GM12878 (cell line): Measurements from ENCODE around the gene CCDC15. TPM values are rescaled to one million over a fixed set of nuclear protein-coding genes. Genes with fewer than 3 reads are reported as not detected.
A peak's percentile ranks its signal among the peaks of the same experiment; 100 is the strongest.

Experiments
- ATAC-seq: fragments of 200-7000 bp; cut with Tn5 transposase; 3 replicates; pipeline ENCODE4 v1.9.1; 2020; ENCODE audit warnings: mild to moderate bottlenecking, moderate library complexity
- BruUV-seq: library from RNA; stranded (reverse); fragments of 400-500 nt; replicated peaks from 2 replicates; lab custom pipeline; 2021; lab: Mats Ljungman, UMichigan
- CTCF ChIA-PET: fragments of 300-600 bp; sonication (Branson Sonifier 250); formaldehyde crosslinking; extraction: SDS; loops from one replicate; lab custom pipeline; 2021; ENCODE audit warnings: inconsistent platforms; lab: Yijun Ruan, JAX
- POLR2A ChIA-PET: fragments of 350-600 bp; formaldehyde crosslinking; extraction: SDS; loops from one replicate; lab custom pipeline; 2021; ENCODE audit warnings: inconsistent platforms; lab: Charles Lee
- RAD21 ChIA-PET: fragments of 300-600 bp; sonication (Branson Sonifier 250); formaldehyde crosslinking; loops from one replicate; lab custom pipeline; 2023; ENCODE audit warnings: antibody characterized with exemption; ENCODE audit not compliant: unreplicated experiment; lab: Charles Lee
- SMC1A ChIA-PET: fragments of 300-600 bp; sonication (Branson Sonifier 250); formaldehyde crosslinking; loops from one replicate; lab custom pipeline; 2023; ENCODE audit not compliant: unreplicated experiment, uncharacterized antibody; lab: Charles Lee
- DNase-seq: peaks from one replicate; pipeline ENCODE4 v3.0.0-alpha.2; 2011; ENCODE audit warnings: low read depth, low spot score
- FAIRE-seq: peaks from 3 replicates; lab custom pipeline; 2011; peaks lifted over from hg19 to GRCh38; lab: Jason Lieb, UNC
- H2AFZ ChIP-seq: 2 replicates; pipeline ENCODE4 v1.6.0; 2011; ENCODE audit warnings: low read depth, low read length, control low read depth; ENCODE audit not compliant: control insufficient read depth
- H3K27ac ChIP-seq: 2 replicates; pipeline ENCODE4 v1.5.1; 2011; ENCODE audit warnings: control low read depth; ENCODE audit not compliant: control insufficient read depth, insufficient read depth
- H3K27me3 ChIP-seq, 2 experiments: replicated peaks in 1 of 2; 2 replicates each; pipeline versions ENCODE4 v1.6.0 to v1.6.1; 2011; ENCODE audit warnings: low read length in 1 of 2; ENCODE audit not compliant: control insufficient read depth in 2 of 2, insufficient read depth in 2 of 2
- H3K36me3 ChIP-seq, 2 experiments: 2 replicates each; pipeline ENCODE4 v1.5.1; 2011; ENCODE audit warnings: low read length in 1 of 2; ENCODE audit not compliant: control insufficient read depth in 2 of 2, insufficient read depth in 2 of 2
- H3K4me1 ChIP-seq: 2 replicates; pipeline ENCODE4 v1.6.1; 2011; ENCODE audit warnings: mild to moderate bottlenecking, low read length, moderate library complexity, mixed read lengths; ENCODE audit not compliant: control insufficient read depth, insufficient read depth
- H3K4me2 ChIP-seq: 2 replicates; pipeline ENCODE4 v1.6.0; 2011; ENCODE audit warnings: control low read depth; ENCODE audit not compliant: control insufficient read depth, insufficient read depth
- H3K4me3 ChIP-seq: fragments of 200-600 bp; sonication (generic); 2 replicates; pipeline ENCODE4 v1.5.1; 2016
- H3K79me2 ChIP-seq: 2 replicates; pipeline ENCODE4 v1.6.0; 2011; ENCODE audit warnings: low read length; ENCODE audit not compliant: control insufficient read depth, insufficient read depth
- H3K9ac ChIP-seq: 2 replicates; pipeline ENCODE4 v1.8.0; 2011; ENCODE audit warnings: low read length, control low read depth, mixed read lengths; ENCODE audit not compliant: control insufficient read depth, insufficient read depth
- H3K9me3 ChIP-seq: replicated peaks from 3 replicates; pipeline ENCODE4 v1.5.1; 2011; ENCODE audit warnings: mild to moderate bottlenecking, low read length; ENCODE audit not compliant: control insufficient read depth, insufficient read depth
- H4K20me1 ChIP-seq: 2 replicates; pipeline ENCODE4 v1.6.0; 2011; ENCODE audit not compliant: control insufficient read depth, insufficient read depth
- EED ChIP-seq: sonication (generic); IDR thresholded peaks from 2 replicates; pipeline ENCODE4 v1.6.1; 2016; ENCODE audit warnings: antibody characterized with exemption, low read depth
- ESRRA ChIP-seq: IDR thresholded peaks from 2 replicates; pipeline ENCODE4 v1.6.1; 2012; ENCODE audit warnings: mild to moderate bottlenecking, low read length, improper control_type of control experiment
- FOXK2 ChIP-seq: fragments of 450-650 bp; IDR thresholded peaks from 2 replicates; pipeline ENCODE4 v1.6.1; 2017; ENCODE audit warnings: mild to moderate bottlenecking, moderate library complexity
- IKZF2 ChIP-seq, 2 experiments: fragments of 450-650 bp; IDR thresholded peaks; 2 replicates each; pipeline ENCODE4 v1.6.1; 2017; ENCODE audit warnings: mild to moderate bottlenecking in 2 of 2, moderate library complexity in 2 of 2
- JUND ChIP-seq: IDR thresholded peaks from 2 replicates; pipeline ENCODE4 v1.6.1; 2012; ENCODE audit warnings: low read depth, mild to moderate bottlenecking, low read length, improper control_type of control experiment, moderate library complexity
- MLLT1 ChIP-seq: fragments of 450-650 bp; IDR thresholded peaks from 2 replicates; pipeline ENCODE4 v1.6.1; 2016; ENCODE audit warnings: mild to moderate bottlenecking
- NFYA ChIP-seq: IDR thresholded peaks from 2 replicates; pipeline ENCODE4 v1.6.1; 2011; ENCODE audit warnings: low read depth, mild to moderate bottlenecking, low read length, improper control_type of control experiment, borderline replicate concordance
- RELB ChIP-seq: fragments of 450-650 bp; IDR thresholded peaks from 2 replicates; pipeline ENCODE4 v1.6.1; 2017; ENCODE audit warnings: low read depth, mild to moderate bottlenecking, moderate library complexity
- RFX5 ChIP-seq: IDR thresholded peaks from 2 replicates; pipeline ENCODE4 v1.6.1; 2011; ENCODE audit warnings: low read depth, low read length, improper control_type of control experiment
- SIN3A ChIP-seq: IDR thresholded peaks from 2 replicates; pipeline ENCODE4 v1.6.1; 2012; ENCODE audit warnings: low read depth, low read length, improper control_type of control experiment
- SIX5 ChIP-seq: IDR thresholded peaks from 2 replicates; pipeline ENCODE4 v1.6.1; 2011; ENCODE audit warnings: mild to moderate bottlenecking, low read depth, low read length, moderate library complexity; ENCODE audit not compliant: severe bottlenecking
- ZZZ3 ChIP-seq: IDR thresholded peaks from 2 replicates; pipeline ENCODE4 v1.6.1; 2011; ENCODE audit warnings: low read depth; ENCODE audit not compliant: control insufficient read depth, insufficient read length
- WGBS: methylation state at CpG from one replicate; pipeline ENCODE4 v1.1.6; 2016; ENCODE audit warnings: low lambda C conversion rate; ENCODE audit not compliant: insufficient replicate concordance, insufficient coverage; ENCODE audit errors: missing lambda C conversion rate; 5-methylcytosine and 5-hydroxymethylcytosine counted together
- in situ Hi-C: fragments of 300-500 bp; cut with MboI; formaldehyde crosslinking; loops from 9 replicates; pipeline ENCODE4 v1.14.3; 2018; ENCODE audit warnings: mixed read lengths
- intact Hi-C: fragments of 100-400 bp; cut with micrococcal nuclease; formaldehyde crosslinking; loops from one replicate; pipeline ENCODE4 v1.14.2; 2022; ENCODE audit not compliant: unreplicated experiment
- polyA plus RNA-seq, 11 experiments: library from polyadenylated mRNA; depleted of rRNA in 4 of 11; unstranded in 6 of 11; stranded (reverse) in 5 of 11; fragments of >200 nt; fragmentation: Nextera tagmentation in 4 of 11; fragmentation: Illumina TruSeq in 1 of 11; extraction: Ambion mirVana in 4 of 11; extraction: Trizol in 1 of 11; gene quantifications; 1 replicate in 1 of 11; 2 replicates in 10 of 11; pipeline versions ENCODE4 v1.2.1 to v1.2.3, GENCODE V29; 2011 to 2016; ENCODE audit warnings: inconsistent platforms in 2 of 11, missing spikeins in 2 of 11, low read depth in 1 of 11
- total RNA-seq, 4 experiments: library from RNA; depleted of rRNA in 3 of 4; stranded (reverse); fragments of >200 nt in 3 of 4; fragmentation: Illumina TruSeq in 1 of 4; extraction: Trizol in 1 of 4; gene quantifications; 2 replicates each; pipeline versions ENCODE4 v1.2.1 to v1.2.3, GENCODE V29; 2013 to 2021

CCDC15 gene
- total and polyA plus RNA-seq, 10 of the 15 experiments (the other 5 are each of a cell fraction or from before 2014, with no cell fraction given) = 2.0 to 5.3 (median 3.3) TPM

DNA sequence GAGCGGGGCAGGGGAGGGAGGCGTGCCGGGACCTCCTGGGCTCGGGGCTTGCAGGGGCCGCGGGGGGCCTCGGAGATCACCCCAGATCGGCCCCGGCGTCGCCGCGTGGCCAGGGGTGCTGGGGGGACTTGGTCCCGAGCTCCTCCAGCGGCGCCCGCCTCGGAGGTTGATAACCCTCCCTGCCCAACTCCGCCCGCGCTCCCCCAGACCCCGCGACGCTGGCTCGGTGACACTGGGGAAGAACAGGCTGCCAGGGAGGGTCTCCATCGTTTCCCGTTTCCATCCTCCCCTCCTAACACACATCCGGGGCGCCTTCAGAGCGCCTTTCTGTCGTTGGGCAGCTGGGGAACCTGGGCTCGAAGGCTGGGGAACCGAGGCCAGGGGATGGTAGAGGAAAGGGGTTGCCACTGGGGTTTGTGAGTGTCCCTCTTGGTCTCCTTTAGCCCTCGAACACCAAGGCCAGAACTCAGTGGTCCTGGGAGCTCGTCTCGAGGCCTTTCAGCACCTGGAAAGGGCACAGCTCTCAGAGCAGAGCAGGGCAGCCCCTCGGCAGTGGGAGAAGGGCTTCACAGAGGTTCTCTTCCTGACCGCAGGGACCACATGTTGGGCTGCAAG is 109.5 kb downstream of the CCDC15 start:
- WGBS = 19% methylated on average over 19 of the region's 38 CpGs
- H4K20me1 ChIP-seq = no peaks in the 10 kb centered on the region
- TF ChIP-seq SIN3A (no peak), MLLT1 (peak; percentile 52; the same call in 1 of the 2 replicates), JUND (no peak), EED (no peak), IKZF2 (IDR thresholded peaks at IDR 0.05) (0 out of 4 replicates have a peak, but pooled peaks of 1 of the 2 experiments have one; percentile 7), ESRRA (no peak), RFX5 (no peak), FOXK2 (no peak), SIX5 (no peak), RELB (0 out of 2 replicates have a peak, but pooled peaks have one; percentile 20), ZZZ3 (no peak), NFYA (no peak)
- CTCF ChIA-PET = interaction anchor here (0.9 to 2.1 kb wide), 10 partner anchors 9 to 292 kb away, joined by 3 to 20 read pairs (median 6); partner anchors contain the start of gene TMEM218
- no TSS peak for BruUV-seq
- H3K27ac ChIP-seq = no peak overlapping the region
- intact Hi-C loops = loop anchor here (1.0 to 5.0 kb wide), 3 partner anchors 9 to 105 kb away; no protein-coding TSS in a partner anchor
- in situ Hi-C loops = no loop called here
- no peaks in the 10 kb centered on the region for H3K79me2 ChIP-seq
- RAD21 ChIA-PET = interaction anchor here (1.2 to 2.7 kb wide), 6 partner anchors 9 to 79 kb away, joined by 3 to 44 read pairs (median 6); partner anchors contain the start of gene TMEM218
- peak overlapping the region; percentile 62 for H3K9ac ChIP-seq
- peaks cover 4% of the 10 kb centered on the region; the same call in 1 of the 2 replicates for H3K4me1 ChIP-seq
- ATAC-seq = peak; percentile 47
- no peaks in the 10 kb centered on the region; a peak in 1 of 4 replicates for H3K27me3 ChIP-seq
- POLR2A ChIA-PET = interaction anchor here (1.0 to 2.1 kb wide), 6 partner anchors 9 to 110 kb away, joined by 3 to 42 read pairs (median 8); partner anchors contain the start of genes CCDC15 and TMEM218
- H3K4me2 ChIP-seq = peak overlapping the region; percentile 93
- no peak for FAIRE-seq
- no peaks in the 10 kb centered on the region for H3K9me3 ChIP-seq
- no peaks in the 10 kb centered on the region for H3K36me3 ChIP-seq
- SMC1A ChIA-PET = interaction anchor here (0.9 to 3.0 kb wide), 9 partner anchors 10 to 110 kb away, joined by 3 to 36 read pairs (median 6); partner anchors contain the start of genes CCDC15 and TMEM218
- DNase-seq = no peak
- peak overlapping the region; percentile 77 for H3K4me3 ChIP-seq
- H2AFZ ChIP-seq = peak overlapping the region; percentile 73
